ENCODE results near the gene GRN. TPM values are rescaled to one million over a fixed set of nuclear protein-coding genes. Genes with fewer than 3 reads are reported as not detected.

GRN gene
- polyA plus RNA-seq, 1 of the 3 experiments (the other 2 are of a cell fraction): 442 TPM

GRCh38 chr17:44308320-44308818, 36.7 kb upstream of the GRN start, which contains the start of gene RUNDC3A:
Gene RUNDC3A (plus strand): TSS chr17:44308601. CDS start chr17:44308833, 232 bp downstream.
- Histone ChIP-seq H3F3A (replicated peaks; ENCODE audit: insufficient read depth) (no peaks in the 10 kb centered on the region), H3K27ac (ENCODE audit: low read depth in 2 of 2, low read length in 1 of 2) (peak within 1 kb of the TSS; percentile 22 to 92; a peak in 3 of 4 replicates), H3K36me3 (replicated peaks in 1 of 2; ENCODE audit: control insufficient read depth in 1 of 2, insufficient read depth in 2 of 2, low read length in 1 of 2) (no peaks in the 10 kb centered on the region), H3K9me2 (no peaks in the 10 kb centered on the region), H3K9me3 (no peaks in the 10 kb centered on the region), H3K4me2 (peak within 1 kb of the TSS; percentile 80), H3K4me1 (ENCODE audit: control insufficient read depth in 1 of 2, insufficient read depth in 2 of 2, low read depth in 1 of 2, low read length in 1 of 2) (peaks cover 0 to 31% of the 10 kb centered on the region in 2 experiments; a peak in 1 of 4 replicates), H2AFZ (ENCODE audit: low read depth) (0 out of 2 replicates have a peak within 1 kb of the TSS, but pooled peaks have one; percentile 41), H3K27me3 (ENCODE audit: insufficient read depth) (no peaks in the 10 kb centered on the region), H3K9ac (no peak within 1 kb of the TSS), H3K4me3 (ENCODE audit: low read depth in 2 of 2, low read length in 1 of 2) (peak within 1 kb of the TSS; percentile 52 to 60), H4K20me1 (ENCODE audit: insufficient read depth) (no peaks in the 10 kb centered on the region), H3K79me2 (ENCODE audit: insufficient read depth) (no peaks in the 10 kb centered on the region)
- DNase-seq: peak; percentile 100
- CTCF ChIA-PET: interaction anchor here (0.9 to 5.7 kb wide), 4 partner anchors 11 to 88 kb away, joined by 3 to 37 read pairs (median 7); partner anchors contain the start of genes GRN and UBTF
- POLR2A ChIA-PET: interaction anchor here (1.0 to 4.4 kb wide), 9 partner anchors 12 to 122 kb away, joined by 3 to 34 read pairs (median 4); partner anchors contain the start of genes SLC25A39 and TMUB2
- 4% methylated on average over 20 of the region's 39 CpGs for WGBS (ENCODE audit: low lambda C conversion rate)
- TF ChIP-seq, protein P1, sequence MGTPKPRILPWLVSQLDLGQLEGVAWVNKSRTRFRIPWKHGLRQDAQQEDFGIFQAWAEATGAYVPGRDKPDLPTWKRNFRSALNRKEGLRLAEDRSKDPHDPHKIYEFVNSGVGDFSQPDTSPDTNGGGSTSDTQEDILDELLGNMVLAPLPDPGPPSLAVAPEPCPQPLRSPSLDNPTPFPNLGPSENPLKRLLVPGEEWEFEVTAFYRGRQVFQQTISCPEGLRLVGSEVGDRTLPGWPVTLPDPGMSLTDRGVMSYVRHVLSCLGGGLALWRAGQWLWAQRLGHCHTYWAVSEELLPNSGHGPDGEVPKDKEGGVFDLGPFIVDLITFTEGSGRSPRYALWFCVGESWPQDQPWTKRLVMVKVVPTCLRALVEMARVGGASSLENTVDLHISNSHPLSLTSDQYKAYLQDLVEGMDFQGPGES (IDR thresholded peaks at IDR 0.05; ENCODE audit: low read depth, low read length): no peak
- TF ChIP-seq GATA2 (CRISPR knock-in tag; IDR thresholded peaks at IDR 0.05) (no peak), TAF1 (IDR thresholded peaks at IDR 0.05; ENCODE audit: borderline replicate concordance, low read depth, low read length) (no peak), SIN3A (IDR thresholded peaks at IDR 0.05; ENCODE audit: borderline replicate concordance, low read depth, low read length) (peak; percentile 94), MXI1 (IDR thresholded peaks at IDR 0.05; ENCODE audit: low read depth, low read length) (0 out of 2 replicates have a peak, but pooled peaks have one; percentile 37), MAX (IDR thresholded peaks at IDR 0.05; ENCODE audit: low read depth) (peak; percentile 36; the same call in 1 of the 2 replicates), SMC3 (IDR thresholded peaks at IDR 0.05; ENCODE audit: low read depth, low read length) (0 out of 2 replicates have a peak, but pooled peaks have one; percentile 2), CHD2 (IDR thresholded peaks at IDR 0.05; ENCODE audit: low read length, partially characterized antibody) (peak; percentile 39)
- TF ChIP-seq, protein P2, sequence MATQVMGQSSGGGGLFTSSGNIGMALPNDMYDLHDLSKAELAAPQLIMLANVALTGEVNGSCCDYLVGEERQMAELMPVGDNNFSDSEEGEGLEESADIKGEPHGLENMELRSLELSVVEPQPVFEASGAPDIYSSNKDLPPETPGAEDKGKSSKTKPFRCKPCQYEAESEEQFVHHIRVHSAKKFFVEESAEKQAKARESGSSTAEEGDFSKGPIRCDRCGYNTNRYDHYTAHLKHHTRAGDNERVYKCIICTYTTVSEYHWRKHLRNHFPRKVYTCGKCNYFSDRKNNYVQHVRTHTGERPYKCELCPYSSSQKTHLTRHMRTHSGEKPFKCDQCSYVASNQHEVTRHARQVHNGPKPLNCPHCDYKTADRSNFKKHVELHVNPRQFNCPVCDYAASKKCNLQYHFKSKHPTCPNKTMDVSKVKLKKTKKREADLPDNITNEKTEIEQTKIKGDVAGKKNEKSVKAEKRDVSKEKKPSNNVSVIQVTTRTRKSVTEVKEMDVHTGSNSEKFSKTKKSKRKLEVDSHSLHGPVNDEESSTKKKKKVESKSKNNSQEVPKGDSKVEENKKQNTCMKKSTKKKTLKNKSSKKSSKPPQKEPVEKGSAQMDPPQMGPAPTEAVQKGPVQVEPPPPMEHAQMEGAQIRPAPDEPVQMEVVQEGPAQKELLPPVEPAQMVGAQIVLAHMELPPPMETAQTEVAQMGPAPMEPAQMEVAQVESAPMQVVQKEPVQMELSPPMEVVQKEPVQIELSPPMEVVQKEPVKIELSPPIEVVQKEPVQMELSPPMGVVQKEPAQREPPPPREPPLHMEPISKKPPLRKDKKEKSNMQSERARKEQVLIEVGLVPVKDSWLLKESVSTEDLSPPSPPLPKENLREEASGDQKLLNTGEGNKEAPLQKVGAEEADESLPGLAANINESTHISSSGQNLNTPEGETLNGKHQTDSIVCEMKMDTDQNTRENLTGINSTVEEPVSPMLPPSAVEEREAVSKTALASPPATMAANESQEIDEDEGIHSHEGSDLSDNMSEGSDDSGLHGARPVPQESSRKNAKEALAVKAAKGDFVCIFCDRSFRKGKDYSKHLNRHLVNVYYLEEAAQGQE (IDR thresholded peaks at IDR 0.05; ENCODE audit: low read depth, low read length): peak; percentile 100
- TF ChIP-seq, protein P3, sequence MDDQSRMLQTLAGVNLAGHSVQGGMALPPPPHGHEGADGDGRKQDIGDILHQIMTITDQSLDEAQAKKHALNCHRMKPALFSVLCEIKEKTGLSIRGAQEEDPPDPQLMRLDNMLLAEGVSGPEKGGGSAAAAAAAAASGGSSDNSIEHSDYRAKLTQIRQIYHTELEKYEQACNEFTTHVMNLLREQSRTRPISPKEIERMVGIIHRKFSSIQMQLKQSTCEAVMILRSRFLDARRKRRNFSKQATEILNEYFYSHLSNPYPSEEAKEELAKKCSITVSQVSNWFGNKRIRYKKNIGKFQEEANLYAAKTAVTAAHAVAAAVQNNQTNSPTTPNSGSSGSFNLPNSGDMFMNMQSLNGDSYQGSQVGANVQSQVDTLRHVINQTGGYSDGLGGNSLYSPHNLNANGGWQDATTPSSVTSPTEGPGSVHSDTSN (IDR thresholded peaks at IDR 0.05): no peak

Data from SK-N-SH (cell line).